Anterior cingulate cortex (tissue), 58 donors: ENCODE measurements around the gene PDZD4.

ENCODE experiments used
- DNase-seq, 58 donors: peaks; one replicate each; lab custom pipeline; 2025; lab: John Stamatoyannopoulos, UW

Gene PDZD4

DNA sequence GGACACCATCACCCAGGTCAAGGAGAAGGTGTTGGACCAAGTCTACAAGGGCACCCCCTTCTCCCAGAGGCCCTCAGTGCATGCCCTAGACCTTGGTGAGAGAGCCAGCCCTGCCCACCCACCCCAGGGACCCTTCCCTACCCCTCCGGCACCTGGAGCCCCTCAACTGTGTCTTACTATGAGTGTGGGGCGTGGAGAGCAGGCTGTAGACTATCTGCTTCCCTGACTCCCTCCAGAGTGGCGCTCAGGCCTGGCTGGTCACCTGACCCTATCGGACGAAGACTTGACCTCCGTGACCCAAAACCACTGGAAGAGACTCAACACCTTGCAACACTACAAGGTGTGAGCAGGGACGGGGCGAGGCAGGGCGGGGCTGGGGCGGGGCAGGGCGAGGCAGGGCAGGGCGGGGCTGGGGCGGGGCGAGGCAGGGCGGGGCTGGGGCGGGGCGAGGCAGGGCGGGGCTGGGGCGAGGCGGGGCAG, 54.2 kb downstream of the PDZD4 start:
- no peak for DNase-seq

DNA sequence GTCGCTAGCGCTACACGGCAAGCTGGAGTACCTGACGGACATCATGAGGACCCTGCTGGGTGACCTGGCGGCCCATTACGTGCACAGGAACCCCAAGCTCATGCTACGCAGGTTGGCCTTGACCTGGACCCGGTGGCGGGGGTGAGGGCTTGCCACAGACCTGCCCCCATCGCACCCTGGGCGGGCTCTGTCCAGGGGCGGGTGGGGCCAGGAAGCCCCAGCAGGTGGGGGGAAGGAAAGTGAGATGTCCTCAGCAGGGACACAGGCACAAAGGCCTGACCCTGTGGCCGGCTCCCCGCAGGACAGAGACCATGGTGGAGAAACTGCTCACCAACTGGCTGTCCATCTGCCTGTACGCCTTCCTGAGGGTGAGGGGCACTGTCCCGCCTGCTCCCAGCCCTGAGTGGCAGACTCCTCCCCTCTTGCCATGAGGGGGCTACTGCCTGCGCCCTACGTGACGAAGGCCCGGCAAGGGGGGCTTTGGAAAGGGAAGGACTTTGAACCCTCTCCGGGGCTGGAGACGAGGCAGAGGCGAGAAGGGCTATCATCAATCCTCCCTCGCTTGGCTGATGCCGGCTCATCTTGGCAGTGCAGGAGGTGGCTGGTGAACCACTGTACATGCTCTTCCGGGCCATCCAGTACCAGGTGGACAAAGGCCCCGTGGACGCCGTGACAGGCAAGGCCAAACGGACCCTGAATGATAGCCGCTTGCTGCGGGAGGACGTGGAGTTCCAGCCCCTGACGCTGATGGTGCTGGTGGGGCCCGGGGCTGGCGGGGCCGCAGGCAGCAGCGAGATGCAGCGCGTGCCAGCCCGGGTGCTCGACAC, 54.8 kb downstream of the PDZD4 start:
- no peak for DNase-seq

GRCh38 chrX:153774576-153775292, 55.6 kb downstream of the PDZD4 start:
- no peak for DNase-seq

- no peak for DNase-seq
These were observed 56.4 kb downstream of the PDZD4 start for GRCh38 chrX:153773741-153774575.

- DNase-seq = no peak
These were observed 57.1 kb downstream of the PDZD4 start for GRCh38 chrX:153773218-153773611.

DNA sequence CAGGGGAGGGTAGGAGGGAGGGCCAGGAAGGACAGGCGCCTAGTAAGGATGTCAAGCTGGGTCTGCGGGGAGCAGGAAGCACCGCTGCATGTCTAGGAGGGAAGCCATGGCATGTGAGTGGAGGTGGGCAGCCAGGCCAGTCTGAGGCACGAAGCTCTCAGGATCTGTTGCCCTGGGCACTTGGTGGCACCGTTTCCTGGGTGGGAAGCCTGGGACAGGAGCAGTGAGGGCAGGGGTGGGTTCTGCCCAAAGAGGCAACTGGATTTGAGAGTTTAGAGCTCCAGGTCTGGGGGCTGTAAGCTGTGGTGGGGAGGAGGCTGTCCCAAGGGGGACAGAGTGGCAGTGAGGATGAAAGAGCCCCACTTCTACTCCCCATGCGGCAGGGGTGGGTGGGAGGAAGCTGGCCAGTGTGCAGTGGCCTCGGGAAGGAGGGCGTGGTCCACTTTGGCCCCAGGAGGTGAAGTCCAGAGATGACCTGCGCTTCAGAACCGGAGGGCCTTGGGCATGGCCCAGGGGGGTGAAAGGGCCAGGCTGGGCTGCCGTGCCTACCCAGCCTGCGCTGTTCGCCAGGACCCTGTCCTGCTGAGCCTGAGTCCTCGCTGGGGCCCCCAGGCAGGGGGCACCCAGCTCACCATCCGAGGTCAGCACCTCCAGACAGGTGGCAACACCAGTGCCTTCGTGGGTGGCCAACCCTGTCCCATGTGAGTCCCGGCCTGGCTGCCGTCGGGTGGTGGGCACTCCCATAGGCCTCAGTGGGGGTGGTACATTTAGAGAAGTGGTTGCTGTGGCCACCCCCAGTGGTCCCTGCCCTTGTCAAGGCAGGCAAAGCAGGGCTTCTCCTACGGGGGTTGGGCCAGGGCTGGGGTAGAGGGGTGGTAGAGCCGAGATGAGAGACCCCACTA, 57.8 kb downstream of the PDZD4 start:
- no peak for DNase-seq

DNA sequence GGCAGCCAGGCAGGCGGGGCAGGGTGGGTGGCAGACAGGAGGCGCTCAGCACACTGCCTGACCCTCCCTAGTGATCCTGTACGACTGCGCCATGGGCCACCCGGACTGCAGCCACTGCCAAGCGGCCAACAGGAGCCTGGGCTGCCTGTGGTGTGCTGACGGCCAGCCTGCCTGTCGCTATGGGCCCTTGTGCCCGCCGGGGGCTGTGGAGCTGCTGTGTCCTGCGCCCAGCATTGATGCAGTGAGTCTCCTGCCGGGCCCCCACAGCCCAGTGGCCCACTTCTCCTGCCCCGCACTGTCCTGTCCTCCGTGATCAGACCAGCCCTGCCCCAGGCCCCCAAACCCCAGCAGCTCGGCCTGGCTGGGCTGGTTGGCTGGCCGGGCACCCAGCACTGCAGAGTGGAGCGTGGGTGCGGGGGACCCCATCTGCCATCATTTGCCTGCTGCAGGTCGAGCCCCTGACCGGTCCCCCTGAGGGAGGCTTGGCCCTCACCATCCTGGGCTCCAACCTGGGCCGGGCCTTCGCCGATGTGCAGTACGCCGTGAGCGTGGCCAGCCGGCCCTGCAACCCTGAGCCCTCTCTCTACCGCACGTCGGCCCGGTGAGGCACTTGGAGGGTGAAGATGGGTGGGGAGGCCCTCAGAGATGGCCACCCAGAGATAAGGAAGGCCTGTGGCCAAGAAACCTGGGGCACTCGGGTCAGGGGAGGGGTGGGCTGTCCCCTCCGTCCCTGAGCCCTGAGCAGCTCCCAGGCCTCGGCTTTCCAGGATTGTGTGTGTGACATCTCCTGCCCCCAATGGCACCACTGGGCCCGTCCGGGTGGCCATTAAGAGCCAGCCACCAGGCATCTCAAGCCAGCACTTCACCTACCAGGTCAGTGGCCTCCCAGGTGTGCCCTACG, 58.7 kb downstream of the PDZD4 start:
- DNase-seq = no peak

GRCh38 chrX:153770601-153771414, 59.5 kb downstream of the PDZD4 start:
- no peak for DNase-seq

- DNase-seq = peak in 5 of 58 donors; percentile 15 to 48 (median 37)
These were observed 60.3 kb downstream of the PDZD4 start for GRCh38 chrX:153769865-153770600.

DNA sequence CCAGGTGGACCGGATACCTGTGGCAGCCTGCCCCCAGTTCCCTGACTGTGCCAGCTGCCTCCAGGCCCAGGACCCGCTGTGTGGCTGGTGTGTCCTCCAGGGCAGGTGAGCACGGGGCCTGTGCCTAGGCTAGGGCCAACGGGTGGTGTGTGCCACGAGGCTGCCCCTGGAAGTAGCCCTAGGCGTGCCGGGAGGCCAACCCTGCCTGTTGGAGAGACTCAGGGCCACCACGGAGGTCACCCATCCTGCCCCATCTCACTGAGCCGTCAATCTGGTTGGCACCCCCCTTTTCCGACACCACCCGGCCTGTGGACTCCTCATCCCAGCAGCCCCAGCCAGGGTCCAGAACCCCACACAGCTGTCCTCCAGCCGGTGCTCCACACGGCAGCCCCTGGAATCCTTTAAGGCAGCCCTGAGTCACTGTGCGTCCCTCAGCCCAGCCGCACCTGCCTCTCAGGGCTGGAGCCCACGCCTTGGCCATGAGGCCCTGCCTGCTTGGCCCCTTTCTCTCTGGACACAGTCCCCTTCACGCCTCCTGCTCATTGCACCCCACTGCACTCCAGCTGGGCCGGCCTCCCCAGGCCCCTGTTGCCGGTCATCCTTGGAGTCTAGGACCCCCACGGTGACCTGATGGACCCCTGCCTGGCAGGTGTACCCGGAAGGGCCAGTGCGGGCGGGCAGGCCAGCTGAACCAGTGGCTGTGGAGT, 61.0 kb downstream of the PDZD4 start:
- DNase-seq = no peak

- DNase-seq = no peak
These were observed 61.8 kb downstream of the PDZD4 start for GRCh38 chrX:153768311-153769157.

DNA sequence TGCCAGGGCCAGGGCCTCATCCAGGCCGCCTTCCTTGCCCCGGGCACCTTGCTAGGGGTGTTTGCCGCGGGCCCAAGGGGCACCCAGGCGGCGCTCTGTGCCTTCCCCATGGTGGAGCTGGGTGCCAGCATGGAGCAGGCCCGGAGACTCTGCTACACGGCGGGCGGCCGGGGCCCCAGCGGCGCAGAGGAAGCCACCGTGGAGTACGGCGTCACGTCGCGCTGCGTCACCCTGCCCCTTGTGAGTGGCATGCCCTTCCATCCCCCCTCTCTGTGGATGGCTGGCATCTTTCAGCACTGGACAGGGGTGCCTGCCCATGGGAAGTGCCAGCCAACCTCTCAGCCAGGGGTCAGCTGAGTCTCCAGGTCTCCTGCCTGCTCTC, 62.7 kb downstream of the PDZD4 start:
- DNase-seq = no peak

DNA sequence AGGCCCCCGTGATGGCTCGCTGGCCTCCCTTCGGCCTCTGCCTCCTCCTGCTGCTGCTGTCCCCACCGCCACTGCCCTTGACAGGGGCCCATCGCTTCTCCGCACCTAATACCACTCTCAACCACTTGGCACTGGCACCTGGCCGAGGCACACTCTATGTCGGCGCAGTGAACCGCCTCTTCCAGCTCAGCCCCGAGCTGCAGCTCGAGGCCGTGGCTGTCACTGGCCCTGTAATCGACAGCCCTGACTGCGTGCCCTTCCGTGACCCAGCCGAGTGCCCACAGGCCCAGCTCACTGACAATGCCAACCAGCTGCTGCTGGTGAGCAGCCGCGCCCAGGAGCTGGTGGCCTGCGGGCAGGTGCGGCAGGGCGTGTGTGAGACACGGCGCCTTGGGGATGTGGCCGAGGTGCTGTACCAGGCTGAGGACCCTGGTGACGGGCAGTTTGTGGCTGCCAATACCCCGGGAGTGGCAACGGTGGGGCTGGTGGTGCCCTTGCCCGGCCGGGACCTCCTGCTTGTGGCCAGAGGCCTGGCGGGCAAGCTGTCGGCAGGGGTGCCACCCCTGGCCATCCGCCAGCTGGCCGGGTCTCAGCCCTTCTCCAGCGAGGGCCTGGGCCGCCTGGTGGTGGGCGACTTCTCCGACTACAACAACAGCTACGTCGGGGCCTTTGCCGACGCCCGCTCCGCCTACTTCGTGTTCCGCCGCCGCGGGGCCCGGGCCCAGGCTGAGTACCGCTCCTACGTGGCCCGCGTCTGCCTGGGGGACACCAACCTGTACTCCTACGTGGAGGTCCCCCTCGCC, 63.3 kb downstream of the PDZD4 start:
- DNase-seq = no peak

DNA sequence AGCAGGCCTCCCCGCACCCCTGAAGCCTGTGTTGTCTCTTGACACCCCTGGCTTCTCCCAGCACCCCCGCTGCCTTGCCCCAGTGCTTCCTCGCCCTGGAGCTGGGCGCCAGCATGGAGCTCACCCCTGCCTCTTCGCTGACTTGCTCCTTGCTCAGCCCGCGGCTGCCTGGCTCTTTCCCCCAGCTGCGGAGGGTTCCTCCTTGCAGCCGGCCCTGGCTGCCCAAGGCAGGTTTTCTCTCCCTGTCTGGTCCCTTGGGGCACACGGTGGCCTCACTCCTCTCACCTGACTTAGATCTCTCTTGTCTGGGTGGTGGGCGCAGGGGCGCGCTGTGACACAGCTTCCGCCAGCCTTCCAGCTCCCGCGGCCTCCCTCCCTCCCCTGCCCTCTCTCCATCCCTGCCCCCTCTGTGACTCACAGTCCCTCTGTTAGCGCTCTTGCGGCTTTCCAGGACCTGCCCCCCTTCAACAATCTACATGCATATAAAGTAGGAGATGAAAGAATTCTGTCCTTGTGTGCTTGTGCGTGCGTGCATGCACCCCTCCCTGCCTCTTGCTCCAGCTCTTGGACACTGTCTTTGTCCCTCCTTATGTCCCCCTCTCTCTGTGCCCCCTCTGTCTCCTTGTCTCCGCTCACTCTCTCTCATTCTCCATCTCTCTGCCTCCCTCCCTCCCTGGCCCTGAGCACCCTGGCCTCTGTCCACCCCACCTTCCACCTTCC, 64.1 kb downstream of the PDZD4 start:
- DNase-seq = peak in 32 of 58 donors; percentile 3 to 78 (median 36)
